AG04450 (cell line): ENCODE data around the gene RPP40. TPM values are rescaled to one million over a fixed set of nuclear protein-coding genes. Genes with fewer than 3 reads are reported as not detected.

Experiments
- CTCF ChIA-PET: fragments of 300-600, 350-600 bp; formaldehyde crosslinking; extraction: SDS; loops from one replicate; lab custom pipeline; 2022; ENCODE audit warnings: antibody characterized with exemption, inconsistent platforms; lab: Charles Lee
- POLR2A ChIA-PET: fragments of 350-600 bp; formaldehyde crosslinking; extraction: SDS; loops from one replicate; lab custom pipeline; 2021; ENCODE audit warnings: antibody characterized with exemption, inconsistent platforms; lab: Yijun Ruan, JAX
- DNase-seq: peaks from one replicate; pipeline ENCODE4 v3.0.0-alpha.2; 2011; ENCODE audit warnings: low read depth, low spot score
- H3K27ac ChIP-seq: one replicate; pipeline ENCODE4 v1.5.1; 2012; ENCODE audit warnings: low read depth, low read length, control low read depth
- H3K27me3 ChIP-seq: one replicate; pipeline ENCODE4 v1.6.0; 2012; ENCODE audit warnings: low read length; ENCODE audit not compliant: control insufficient read depth, insufficient read depth
- H3K4me3 ChIP-seq: 2 replicates; pipeline ENCODE4 v1.5.1; 2011; ENCODE audit warnings: mild to moderate bottlenecking, low read depth, low read length, control low read depth
- H3K9me3 ChIP-seq: 2 replicates; pipeline ENCODE4 v1.5.1; 2012; ENCODE audit warnings: low read length; ENCODE audit not compliant: control insufficient read depth, insufficient read depth
- polyA plus RNA-seq: library from polyadenylated mRNA; depleted of rRNA; stranded (reverse); fragments of >200 nt; gene quantifications from 2 replicates; pipeline ENCODE4 v1.2.3, GENCODE V29; 2011
- TF ChIP-seq, protein P1 (sequence below): IDR thresholded peaks from 2 replicates; pipeline ENCODE4 v1.5.1; 2011; ENCODE audit warnings: low read depth, low read length, control low read depth, inconsistent platforms

RPP40 gene
- polyA plus RNA-seq, 1 experiment, result 8.2 TPM

GRCh38 chr6:4965562-4966389, 38.1 kb downstream of the RPP40 start:
- POLR2A ChIA-PET, result no interaction called here
- Histone ChIP-seq H3K4me3 (no peak overlapping the region), H3K27me3 (peaks cover 3% of the 10 kb centered on the region), H3K27ac (no peak overlapping the region), H3K9me3 (no peaks in the 10 kb centered on the region)
- DNase-seq, result no peak
- TF ChIP-seq, protein P1, sequence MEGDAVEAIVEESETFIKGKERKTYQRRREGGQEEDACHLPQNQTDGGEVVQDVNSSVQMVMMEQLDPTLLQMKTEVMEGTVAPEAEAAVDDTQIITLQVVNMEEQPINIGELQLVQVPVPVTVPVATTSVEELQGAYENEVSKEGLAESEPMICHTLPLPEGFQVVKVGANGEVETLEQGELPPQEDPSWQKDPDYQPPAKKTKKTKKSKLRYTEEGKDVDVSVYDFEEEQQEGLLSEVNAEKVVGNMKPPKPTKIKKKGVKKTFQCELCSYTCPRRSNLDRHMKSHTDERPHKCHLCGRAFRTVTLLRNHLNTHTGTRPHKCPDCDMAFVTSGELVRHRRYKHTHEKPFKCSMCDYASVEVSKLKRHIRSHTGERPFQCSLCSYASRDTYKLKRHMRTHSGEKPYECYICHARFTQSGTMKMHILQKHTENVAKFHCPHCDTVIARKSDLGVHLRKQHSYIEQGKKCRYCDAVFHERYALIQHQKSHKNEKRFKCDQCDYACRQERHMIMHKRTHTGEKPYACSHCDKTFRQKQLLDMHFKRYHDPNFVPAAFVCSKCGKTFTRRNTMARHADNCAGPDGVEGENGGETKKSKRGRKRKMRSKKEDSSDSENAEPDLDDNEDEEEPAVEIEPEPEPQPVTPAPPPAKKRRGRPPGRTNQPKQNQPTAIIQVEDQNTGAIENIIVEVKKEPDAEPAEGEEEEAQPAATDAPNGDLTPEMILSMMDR, result no peak
- CTCF ChIA-PET, result interaction anchor here (0.6 kb wide), 1 partner anchor 711 kb away, joined by 3 read pairs; no protein-coding TSS in a partner anchor

DNA sequence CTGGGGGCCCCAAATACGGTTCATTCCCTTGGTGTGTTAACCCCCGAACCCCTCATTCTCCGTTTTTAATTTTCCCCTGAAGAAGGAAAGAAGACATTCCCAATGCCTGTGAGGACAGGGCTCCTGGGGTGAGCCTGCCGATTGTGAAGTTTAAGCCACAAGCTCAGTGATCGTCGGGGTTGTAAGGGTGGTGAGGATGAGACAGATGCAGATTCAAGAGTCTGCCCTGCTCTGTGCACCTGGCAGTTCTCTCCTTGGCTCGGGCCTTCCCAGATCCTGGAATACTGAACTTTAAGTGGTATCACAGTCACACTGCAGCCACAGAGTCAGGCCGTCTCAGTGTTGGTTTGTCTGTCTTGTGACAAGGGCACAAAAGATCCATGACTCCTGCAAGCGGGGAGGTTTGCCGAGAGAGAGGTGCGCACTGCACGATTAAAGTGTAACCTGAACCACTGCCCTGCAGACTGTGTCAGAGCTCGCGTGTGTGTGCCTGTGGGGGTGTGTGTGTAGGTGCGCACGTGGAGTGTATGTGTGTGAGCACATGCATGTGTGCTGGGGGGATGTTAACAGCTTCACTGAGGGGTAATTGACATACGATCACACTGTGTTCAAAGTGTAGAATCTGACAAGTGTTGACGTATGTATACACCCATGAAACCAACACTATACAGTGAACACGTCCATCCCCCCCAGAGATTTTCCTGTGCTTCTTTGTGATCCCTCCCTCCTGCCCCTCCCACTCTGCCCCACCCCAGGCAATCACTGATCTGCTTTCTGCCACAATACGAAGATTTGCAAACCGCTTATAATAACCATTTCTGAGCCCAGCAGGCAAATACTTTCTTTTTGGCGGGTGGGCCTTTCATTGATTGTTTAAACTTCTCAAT, 38.9 kb downstream of the RPP40 start:
- TF ChIP-seq, protein P1, result no peak
- no peaks in the 10 kb centered on the region for H3K9me3 ChIP-seq
- no peak for DNase-seq
- H3K27me3 ChIP-seq, result peaks cover 3% of the 10 kb centered on the region
- CTCF ChIA-PET, result no interaction called here
- POLR2A ChIA-PET, result no interaction called here
- H3K4me3 ChIP-seq, result no peak overlapping the region
- no peak overlapping the region for H3K27ac ChIP-seq

- no peak overlapping the region for H3K27ac ChIP-seq
- TF ChIP-seq, protein P1, result no peak
- H3K4me3 ChIP-seq, result no peak overlapping the region
- H3K27me3 ChIP-seq, result no peaks in the 10 kb centered on the region
- ChIA-PET CTCF (interaction anchor here (0.6 kb wide), 2 partner anchors 87 to 155 kb away, joined by 3 read pairs; no protein-coding TSS in a partner anchor), POLR2A (no interaction called here)
- no peaks in the 10 kb centered on the region for H3K9me3 ChIP-seq
- no peak for DNase-seq
Measured at GRCh38 chr6:4962905-4963304, 40.9 kb downstream of the RPP40 start.

DNA sequence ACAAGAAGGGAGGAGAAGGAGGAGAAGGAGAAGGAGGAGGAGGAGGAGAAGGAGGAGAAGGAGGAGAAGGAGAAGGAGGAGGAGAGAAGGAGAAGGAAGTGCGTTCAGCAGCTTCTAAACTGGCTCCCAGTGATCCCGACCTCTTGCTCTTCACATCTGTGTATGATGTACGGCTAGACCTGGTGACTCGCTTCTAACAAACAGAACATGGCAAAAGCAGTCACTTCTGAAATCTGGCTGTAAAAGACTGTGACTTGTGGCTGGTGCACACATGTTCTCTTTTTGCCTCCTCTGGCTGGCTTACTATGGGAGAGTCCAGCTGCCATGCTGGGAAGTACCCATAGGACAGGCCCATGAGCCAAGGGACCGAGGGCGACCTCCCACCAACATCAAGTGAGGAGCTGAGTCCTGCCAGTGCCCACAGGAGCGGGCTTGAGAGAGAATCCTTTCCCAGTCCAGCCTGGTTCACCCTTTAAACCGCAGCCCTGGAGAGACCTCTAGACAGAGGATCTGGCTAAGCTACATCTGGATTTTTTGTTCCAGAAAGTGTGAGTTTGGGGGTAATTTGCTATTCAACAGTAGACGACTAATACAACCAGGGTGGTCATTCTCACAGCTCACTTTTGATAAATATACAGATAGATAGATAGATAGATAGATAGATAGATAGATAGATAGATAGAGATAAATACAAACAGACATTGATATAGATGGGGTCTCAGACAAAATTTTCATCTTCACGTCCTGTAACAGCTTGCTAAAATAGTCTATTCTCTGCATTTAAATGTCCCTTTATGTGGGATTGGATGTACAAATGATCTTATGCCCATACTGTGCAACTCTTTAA, 42.3 kb downstream of the RPP40 start:
- TF ChIP-seq, protein P1, result no peak
- POLR2A ChIA-PET, result no interaction called here
- DNase-seq, result no peak
- Histone ChIP-seq H3K27me3 (no peaks in the 10 kb centered on the region), H3K27ac (no peak overlapping the region), H3K9me3 (no peaks in the 10 kb centered on the region), H3K4me3 (no peak overlapping the region)
- CTCF ChIA-PET, result no interaction called here
